HFF-Myc (cell line): ENCODE data around the gene YTHDF1.

ENCODE experiments used
- DNase-seq: peaks from one replicate; pipeline ENCODE4 v3.0.0-alpha.2; 2011; ENCODE audit warnings: low read depth; ENCODE audit errors: extremely low read depth
- H3K4me3 ChIP-seq: replicated peaks from 2 replicates; pipeline ENCODE4 v1.5.1; 2011; ENCODE audit warnings: low read depth, mild to moderate bottlenecking, control low read depth, low read length
- TF ChIP-seq, protein P1 (sequence below): IDR thresholded peaks from 2 replicates; pipeline ENCODE4 v1.5.1; 2012; ENCODE audit warnings: mild to moderate bottlenecking, low read depth, low read length, control low read depth; ENCODE audit errors: missing control alignments

The YTHDF1 gene

DNA sequence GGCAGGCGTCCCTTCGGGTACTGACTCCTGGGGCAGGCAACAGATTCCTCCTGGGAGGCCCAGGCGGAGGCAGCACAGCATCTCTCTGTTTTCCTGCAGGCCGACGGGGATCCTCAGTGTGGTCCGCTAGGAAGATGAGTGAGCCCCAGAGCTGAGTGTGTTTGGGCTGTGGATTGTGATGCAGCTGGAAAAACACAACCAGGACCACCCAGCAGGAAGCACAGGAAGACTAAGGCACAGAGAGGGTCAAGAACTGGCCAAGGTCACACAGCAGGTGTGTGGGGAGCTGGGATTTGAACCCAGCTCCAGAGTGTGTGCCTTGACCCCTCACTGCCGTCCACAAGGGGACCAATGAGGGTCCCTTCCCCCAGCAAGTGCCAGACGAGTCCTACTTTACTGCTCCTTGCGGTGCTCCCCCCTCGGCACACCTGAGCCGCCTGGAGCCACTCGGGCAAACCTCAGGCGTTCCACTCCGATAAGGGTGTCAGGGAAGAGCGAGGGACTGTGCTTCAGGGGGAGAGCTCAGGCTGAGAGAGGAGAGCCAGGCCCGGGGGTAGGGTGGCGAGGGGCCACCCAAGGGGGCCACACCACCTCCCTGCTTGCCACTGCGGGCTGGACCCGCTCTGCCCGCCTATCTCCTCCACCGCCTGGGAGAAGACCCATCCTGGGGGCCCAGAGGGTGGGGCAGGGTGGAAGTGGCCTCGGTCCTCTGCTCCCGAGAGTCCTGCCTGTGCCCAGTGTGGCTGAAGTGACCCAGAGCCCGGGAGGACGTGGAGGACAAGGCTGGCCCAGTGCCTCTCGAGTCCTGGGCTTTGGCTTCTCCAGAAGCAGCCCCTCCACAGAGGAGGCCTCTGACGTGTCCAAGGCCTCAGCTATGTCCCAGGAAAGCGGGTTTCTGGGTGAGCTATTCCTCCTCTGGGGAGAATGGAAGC, 63.3 kb downstream of the YTHDF1 start:
- no peak for DNase-seq
- no peak overlapping the region for H3K4me3 ChIP-seq
- TF ChIP-seq, protein P1, sequence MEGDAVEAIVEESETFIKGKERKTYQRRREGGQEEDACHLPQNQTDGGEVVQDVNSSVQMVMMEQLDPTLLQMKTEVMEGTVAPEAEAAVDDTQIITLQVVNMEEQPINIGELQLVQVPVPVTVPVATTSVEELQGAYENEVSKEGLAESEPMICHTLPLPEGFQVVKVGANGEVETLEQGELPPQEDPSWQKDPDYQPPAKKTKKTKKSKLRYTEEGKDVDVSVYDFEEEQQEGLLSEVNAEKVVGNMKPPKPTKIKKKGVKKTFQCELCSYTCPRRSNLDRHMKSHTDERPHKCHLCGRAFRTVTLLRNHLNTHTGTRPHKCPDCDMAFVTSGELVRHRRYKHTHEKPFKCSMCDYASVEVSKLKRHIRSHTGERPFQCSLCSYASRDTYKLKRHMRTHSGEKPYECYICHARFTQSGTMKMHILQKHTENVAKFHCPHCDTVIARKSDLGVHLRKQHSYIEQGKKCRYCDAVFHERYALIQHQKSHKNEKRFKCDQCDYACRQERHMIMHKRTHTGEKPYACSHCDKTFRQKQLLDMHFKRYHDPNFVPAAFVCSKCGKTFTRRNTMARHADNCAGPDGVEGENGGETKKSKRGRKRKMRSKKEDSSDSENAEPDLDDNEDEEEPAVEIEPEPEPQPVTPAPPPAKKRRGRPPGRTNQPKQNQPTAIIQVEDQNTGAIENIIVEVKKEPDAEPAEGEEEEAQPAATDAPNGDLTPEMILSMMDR, result no peak

DNA sequence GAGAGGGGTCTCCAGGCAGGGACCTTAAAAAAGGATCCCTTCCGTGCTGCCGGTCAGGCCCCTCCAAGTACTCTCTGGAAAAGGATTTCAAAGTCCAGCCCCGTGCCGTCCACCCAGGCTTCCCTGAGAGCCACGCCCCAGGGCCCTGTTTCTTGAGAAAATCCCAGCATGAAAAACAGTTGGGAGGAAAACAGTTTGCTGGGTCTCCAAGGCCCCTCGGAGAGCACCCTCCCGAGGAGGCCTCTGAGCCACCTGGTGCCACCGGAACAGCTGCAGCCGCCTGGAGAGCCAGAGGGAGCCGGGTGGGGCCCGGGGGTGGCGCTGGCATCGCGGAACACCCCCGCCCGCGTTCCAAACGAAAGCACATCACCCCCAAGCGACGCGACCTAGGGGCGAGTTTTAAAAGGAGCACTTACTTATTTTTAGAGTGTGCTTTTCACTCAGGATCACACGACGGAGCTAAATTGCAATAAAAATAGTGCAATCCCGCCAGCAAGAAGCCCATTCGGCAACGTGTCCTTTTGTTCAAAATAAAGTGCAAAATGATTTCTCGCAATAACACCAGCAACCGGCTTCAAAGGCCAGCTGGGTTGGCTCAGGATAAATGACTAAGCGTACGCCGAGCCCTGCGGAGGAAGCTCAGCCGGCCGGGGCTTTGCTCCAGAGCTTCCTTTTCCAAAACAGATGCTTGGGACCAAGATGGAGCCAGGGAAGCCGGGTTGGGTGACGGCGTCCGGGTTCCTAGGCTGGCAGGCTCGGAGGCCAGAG, 64.2 kb downstream of the YTHDF1 start:
- no peak for DNase-seq
- TF ChIP-seq, protein P1, result no peak
- H3K4me3 ChIP-seq, result no peak overlapping the region

DNA sequence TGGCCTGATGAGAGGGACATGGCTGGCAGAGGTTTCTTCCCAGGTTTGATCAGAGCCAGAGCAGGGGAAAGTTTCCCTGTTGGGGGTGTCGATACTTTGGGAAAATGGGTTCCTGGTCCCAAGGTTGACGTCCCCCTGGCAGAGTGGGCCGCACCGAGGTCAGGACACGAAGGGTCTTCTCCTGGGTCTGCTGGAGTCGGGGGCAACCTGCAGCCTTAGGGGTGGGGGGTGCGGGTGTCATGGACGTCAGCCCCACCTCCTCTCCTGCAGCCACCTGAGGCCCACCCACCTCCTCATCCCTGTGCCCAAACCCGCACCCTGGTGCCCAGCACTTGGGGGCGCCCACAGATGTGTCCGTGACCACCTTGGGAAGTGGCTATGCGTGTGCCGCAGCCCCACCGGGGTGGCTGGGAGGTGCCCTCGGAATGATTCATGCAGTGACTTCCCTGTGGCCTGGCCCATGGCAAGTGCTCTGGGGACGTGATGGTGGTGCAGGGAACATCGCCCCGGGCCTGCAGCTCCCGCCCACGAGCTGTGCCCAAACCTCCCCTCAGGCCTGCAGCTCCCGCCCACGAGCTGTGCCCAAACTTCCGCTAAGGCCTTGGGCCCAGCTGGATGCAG, 64.9 kb downstream of the YTHDF1 start:
- DNase-seq, result no peak
- TF ChIP-seq, protein P1, result no peak
- no peak overlapping the region for H3K4me3 ChIP-seq

DNA sequence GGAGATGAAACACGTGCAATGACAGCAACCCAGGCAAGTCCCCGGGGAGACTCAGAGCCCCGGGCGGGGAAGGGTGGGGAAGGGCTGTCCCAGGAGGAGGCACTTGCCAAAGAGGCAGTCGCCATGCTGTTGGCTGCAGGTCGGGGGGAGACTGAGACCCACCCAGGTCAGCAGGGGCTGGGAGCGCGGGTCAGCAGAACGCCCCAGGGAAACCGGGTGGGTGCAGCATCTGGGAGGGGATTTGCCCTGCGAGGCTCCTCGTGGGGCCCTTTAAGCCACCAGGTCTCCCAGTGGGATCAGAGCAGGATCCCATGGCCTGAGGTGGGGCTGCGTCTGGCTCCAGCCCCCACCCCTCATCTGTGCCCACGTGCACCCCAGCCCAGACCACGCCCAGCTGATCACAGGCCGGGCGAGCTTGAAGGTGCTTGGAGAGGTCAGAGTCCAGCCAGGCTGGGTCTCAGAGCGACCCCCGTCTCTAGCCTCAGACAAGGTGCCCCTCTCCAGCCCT, 65.5 kb downstream of the YTHDF1 start:
- no peak for DNase-seq
- TF ChIP-seq, protein P1, result no peak
- no peak overlapping the region for H3K4me3 ChIP-seq

DNA sequence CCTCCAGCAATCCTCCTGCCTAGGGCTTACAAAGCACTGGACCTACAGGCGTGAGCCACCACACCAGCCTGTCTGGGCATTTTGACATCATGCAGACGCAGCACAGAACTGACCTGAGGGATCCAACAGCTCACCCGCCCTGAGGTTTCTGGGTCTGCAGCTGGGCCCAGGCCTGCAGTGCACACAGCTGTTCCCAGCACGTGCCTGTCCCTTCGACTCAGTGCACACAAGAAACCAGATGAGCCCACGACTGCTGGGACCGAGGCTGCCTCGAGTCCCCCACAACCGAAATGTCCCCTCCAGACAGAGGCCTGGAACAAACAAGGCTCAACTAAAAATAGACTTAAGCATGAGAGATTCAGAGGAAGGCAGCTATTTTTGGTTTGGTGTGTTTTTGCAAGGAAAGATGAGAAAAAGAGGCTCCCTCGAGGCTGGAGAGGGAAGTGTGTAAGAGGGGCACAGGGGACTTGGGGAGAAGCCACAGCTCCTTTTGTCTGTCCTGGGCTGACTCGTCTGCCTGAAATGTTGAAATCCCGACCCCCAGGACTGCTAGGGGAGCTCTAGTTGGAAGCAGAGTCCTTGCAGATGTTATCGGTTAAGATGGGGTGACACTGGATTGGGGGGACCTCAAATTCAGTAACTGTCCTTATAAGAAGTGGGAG, 66.3 kb downstream of the YTHDF1 start:
- H3K4me3 ChIP-seq, result no peak overlapping the region
- TF ChIP-seq, protein P1, result no peak
- DNase-seq, result no peak

DNA sequence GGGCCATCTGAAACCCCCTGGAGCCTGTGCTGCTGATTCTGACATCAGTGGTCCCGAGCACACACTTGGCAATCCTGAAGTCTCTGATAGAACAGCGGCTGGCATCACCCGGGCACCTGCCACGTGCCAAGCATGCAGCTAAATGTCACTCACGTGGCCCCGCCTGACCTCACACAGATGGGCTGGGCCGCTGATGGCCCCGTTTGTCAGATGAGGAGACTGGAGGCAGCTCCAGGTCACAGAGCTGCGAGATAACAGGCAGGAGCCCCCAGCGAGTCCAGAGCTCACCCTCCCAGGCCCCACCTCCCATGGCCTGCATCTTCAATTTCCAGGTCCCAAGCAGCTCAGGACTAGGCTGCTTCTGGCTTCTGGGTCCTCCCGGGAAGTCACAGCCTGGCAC, 67.2 kb downstream of the YTHDF1 start:
- H3K4me3 ChIP-seq, result no peak overlapping the region
- no peak for DNase-seq
- TF ChIP-seq, protein P1, result no peak
